ENCODE results near the gene CUEDC1. TPM values are rescaled to one million over a fixed set of nuclear protein-coding genes. Genes with fewer than 3 reads are reported as not detected.

The CUEDC1 gene
- total RNA-seq, 6 experiments from 2014 or later = 34.0 to 41.0 (median 34.9) TPM

DNA sequence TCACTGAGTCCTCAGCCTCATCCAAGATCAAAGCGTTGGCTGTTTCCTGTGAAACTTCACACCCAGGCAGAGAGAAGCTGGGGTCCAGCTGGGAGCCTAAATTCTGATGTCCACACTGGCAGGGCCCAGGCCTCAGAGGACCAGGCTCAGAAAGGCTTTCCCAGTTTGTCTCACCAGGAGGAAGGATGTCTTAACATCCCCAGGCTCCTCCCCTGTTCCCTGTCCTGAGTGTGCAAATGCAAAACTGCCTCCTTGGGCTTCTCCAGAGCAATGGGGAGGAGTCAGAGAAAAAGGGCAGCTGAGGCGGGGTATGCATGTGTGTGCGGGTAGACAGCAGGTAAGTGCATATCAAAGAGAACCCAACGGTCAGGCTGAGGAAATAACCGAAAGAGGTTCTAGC, 45.7 kb downstream of the CUEDC1 start:
- no peak overlapping the region for H3K4me3 Mint-ChIP-seq
- H3K9me3 Mint-ChIP-seq = no peaks in the 10 kb centered on the region
- TF ChIP-seq, protein P1, sequence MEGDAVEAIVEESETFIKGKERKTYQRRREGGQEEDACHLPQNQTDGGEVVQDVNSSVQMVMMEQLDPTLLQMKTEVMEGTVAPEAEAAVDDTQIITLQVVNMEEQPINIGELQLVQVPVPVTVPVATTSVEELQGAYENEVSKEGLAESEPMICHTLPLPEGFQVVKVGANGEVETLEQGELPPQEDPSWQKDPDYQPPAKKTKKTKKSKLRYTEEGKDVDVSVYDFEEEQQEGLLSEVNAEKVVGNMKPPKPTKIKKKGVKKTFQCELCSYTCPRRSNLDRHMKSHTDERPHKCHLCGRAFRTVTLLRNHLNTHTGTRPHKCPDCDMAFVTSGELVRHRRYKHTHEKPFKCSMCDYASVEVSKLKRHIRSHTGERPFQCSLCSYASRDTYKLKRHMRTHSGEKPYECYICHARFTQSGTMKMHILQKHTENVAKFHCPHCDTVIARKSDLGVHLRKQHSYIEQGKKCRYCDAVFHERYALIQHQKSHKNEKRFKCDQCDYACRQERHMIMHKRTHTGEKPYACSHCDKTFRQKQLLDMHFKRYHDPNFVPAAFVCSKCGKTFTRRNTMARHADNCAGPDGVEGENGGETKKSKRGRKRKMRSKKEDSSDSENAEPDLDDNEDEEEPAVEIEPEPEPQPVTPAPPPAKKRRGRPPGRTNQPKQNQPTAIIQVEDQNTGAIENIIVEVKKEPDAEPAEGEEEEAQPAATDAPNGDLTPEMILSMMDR (IDR thresholded peaks at IDR 0.05) = no peak
- H3K27ac Mint-ChIP-seq = no peak overlapping the region
- peaks cover 32% of the 10 kb centered on the region for H3K4me1 Mint-ChIP-seq (ENCODE audit: low read depth)
- H3K36me3 Mint-ChIP-seq (ENCODE audit: low read depth) = peaks cover 10% of the 10 kb centered on the region; the same call in 1 of the 2 replicates
- H3K27me3 Mint-ChIP-seq (ENCODE audit: insufficient read depth) = peaks cover 7% of the 10 kb centered on the region
- DNase-seq = no peak

GRCh38 chr17:57908278-57908677, 46.9 kb downstream of the CUEDC1 start:
- no peak overlapping the region for H3K4me3 Mint-ChIP-seq
- TF ChIP-seq, protein P1 (IDR thresholded peaks at IDR 0.05) = no peak
- no peak overlapping the region for H3K27ac Mint-ChIP-seq
- peaks cover 7% of the 10 kb centered on the region for H3K27me3 Mint-ChIP-seq (ENCODE audit: insufficient read depth)
- H3K4me1 Mint-ChIP-seq (ENCODE audit: low read depth) = peaks cover 30% of the 10 kb centered on the region
- DNase-seq = no peak
- 0 out of 2 replicates have a peak, but pooled peaks cover 5% of the 10 kb centered on the region for H3K36me3 Mint-ChIP-seq (ENCODE audit: low read depth)
- no peaks in the 10 kb centered on the region for H3K9me3 Mint-ChIP-seq

DNA sequence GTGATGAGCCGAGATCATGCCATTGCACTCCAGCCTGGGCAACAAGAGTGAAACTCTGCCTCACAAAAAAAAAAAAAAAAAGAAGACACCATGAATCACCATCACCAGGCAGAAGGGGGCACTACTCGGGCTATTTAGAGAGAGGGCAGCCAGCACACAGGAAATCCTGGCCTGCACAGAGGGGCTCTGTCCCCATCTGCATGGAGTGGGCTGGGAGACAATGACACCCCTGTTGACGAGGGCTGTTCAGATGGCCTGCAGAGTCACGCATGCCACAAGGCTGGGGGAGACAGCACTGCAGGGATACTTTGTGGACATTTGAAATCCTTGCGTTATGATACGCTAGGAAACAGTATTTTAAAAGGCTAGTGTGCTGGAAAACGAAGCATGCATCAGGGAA, 48.3 kb downstream of the CUEDC1 start:
- TF ChIP-seq, protein P1 (IDR thresholded peaks at IDR 0.05) = peak; percentile 62
- H3K4me1 Mint-ChIP-seq (ENCODE audit: low read depth) = peaks cover 40% of the 10 kb centered on the region
- H3K9me3 Mint-ChIP-seq = no peaks in the 10 kb centered on the region
- H3K27me3 Mint-ChIP-seq (ENCODE audit: insufficient read depth) = peaks cover 4% of the 10 kb centered on the region
- no peak for DNase-seq
- 0 out of 2 replicates have a peak, but pooled peaks cover 5% of the 10 kb centered on the region for H3K36me3 Mint-ChIP-seq (ENCODE audit: low read depth)
- H3K27ac Mint-ChIP-seq = peak overlapping the region; percentile 59
- H3K4me3 Mint-ChIP-seq = no peak overlapping the region

GRCh38 chr17:57905875-57906455, 49.2 kb downstream of the CUEDC1 start:
- Mint-ChIP-seq H3K27ac (no peak overlapping the region), H3K27me3 (ENCODE audit: insufficient read depth) (no peaks in the 10 kb centered on the region; the same call in 1 of the 2 replicates), H3K36me3 (ENCODE audit: low read depth) (0 out of 2 replicates have a peak, but pooled peaks cover 5% of the 10 kb centered on the region), H3K4me3 (no peak overlapping the region), H3K9me3 (no peaks in the 10 kb centered on the region), H3K4me1 (ENCODE audit: low read depth) (peaks cover 40% of the 10 kb centered on the region)
- TF ChIP-seq, protein P1 (IDR thresholded peaks at IDR 0.05) = no peak
- no peak for DNase-seq

GRCh38 chr17:57903961-57904360, 51.3 kb downstream of the CUEDC1 start:
- Mint-ChIP-seq H3K9me3 (no peaks in the 10 kb centered on the region), H3K36me3 (ENCODE audit: low read depth) (0 out of 2 replicates have a peak, but pooled peaks cover 5% of the 10 kb centered on the region), H3K27me3 (ENCODE audit: insufficient read depth) (no peaks in the 10 kb centered on the region; the same call in 1 of the 2 replicates), H3K4me3 (peak overlapping the region; percentile 52; the same call in 1 of the 2 replicates), H3K27ac (peak overlapping the region; percentile 96), H3K4me1 (ENCODE audit: low read depth) (peaks cover 58% of the 10 kb centered on the region)
- TF ChIP-seq, protein P1 (IDR thresholded peaks at IDR 0.05) = no peak
- no peak for DNase-seq
